Urothelium cell line (cell line): Measurements from ENCODE around the gene CDON.

Experiments used
- DNase-seq: peaks from one replicate; pipeline ENCODE4 v3.0.0; 2011; ENCODE audit warnings: low spot score, mixed read lengths
- FAIRE-seq: peaks from 2 replicates; lab custom pipeline; 2011; peaks lifted over from hg19 to GRCh38; lab: Jason Lieb, UNC

The CDON gene

GRCh38 chr11:125946712-125947418 is 115.8 kb downstream of the CDON start:
- FAIRE-seq (no peak), DNase-seq (no peak)

- FAIRE-seq (no peak), DNase-seq (no peak)
Measured at GRCh38 chr11:125945797-125946520, 116.7 kb downstream of the CDON start, which contains the start of gene VSIG10L2. Gene VSIG10L2, plus strand, starts transcription at chr11:125946044. Its CDS starts 12 bp downstream, at chr11:125946056.

GRCh38 chr11:125945011-125945796 is 117.5 kb downstream of the CDON start:
- DNase-seq (no peak), FAIRE-seq (no peak)

- no peak for FAIRE-seq
- no peak for DNase-seq
Measured at GRCh38 chr11:125944350-125945010, 118.2 kb downstream of the CDON start.

GRCh38 chr11:125943661-125944349 is 118.9 kb downstream of the CDON start:
- DNase-seq: no peak
- no peak for FAIRE-seq

- FAIRE-seq (no peak), DNase-seq (no peak)
Measured at GRCh38 chr11:125942771-125943428, 119.8 kb downstream of the CDON start.

GRCh38 chr11:125941619-125942611 is 120.8 kb downstream of the CDON start:
- FAIRE-seq (no peak), DNase-seq (peak; percentile 54)

- DNase-seq (no peak), FAIRE-seq (no peak)
Measured at GRCh38 chr11:125941267-125941618, 121.4 kb downstream of the CDON start.

- DNase-seq: no peak
- no peak for FAIRE-seq
Measured at GRCh38 chr11:125940145-125940544, 122.5 kb downstream of the CDON start.

GRCh38 chr11:125939081-125939521 is 123.6 kb downstream of the CDON start:
- no peak for DNase-seq
- no peak for FAIRE-seq

- DNase-seq (no peak), FAIRE-seq (no peak)
Measured at GRCh38 chr11:125938418-125938817, 124.2 kb downstream of the CDON start.

GRCh38 chr11:125935618-125936199 is 127.0 kb downstream of the CDON start:
- FAIRE-seq: no peak
- no peak for DNase-seq

GRCh38 chr11:125935056-125935455 is 127.6 kb downstream of the CDON start:
- no peak for FAIRE-seq

GRCh38 chr11:125934473-125934872 is 128.2 kb downstream of the CDON start:
- FAIRE-seq: no peak
- no peak for DNase-seq

More at GRCh38 chr11:125935056-125935455, 127.6 kb downstream of the CDON start:
- no peak for DNase-seq

GRCh38 chr11:125933030-125933813 is 129.4 kb downstream of the CDON start:
- FAIRE-seq (no peak), DNase-seq (no peak)

- DNase-seq (no peak), FAIRE-seq (no peak)
Measured at GRCh38 chr11:125932301-125932700, 130.4 kb downstream of the CDON start.

- FAIRE-seq (no peak), DNase-seq (no peak)
Measured at GRCh38 chr11:125931668-125932067, 131.0 kb downstream of the CDON start.
